GM18505 (cell line): ENCODE results near the gene KATNAL1.
"Not testable (repeated sequence)": the region's sequence is repeated elsewhere in the genome, so short reads cannot be mapped to it uniquely, and the experiment has no call there.

Experiments used
- ATAC-seq: cut with Tn5 transposase; IDR thresholded peaks from one replicate; pipeline ENCODE4 v1.9.1; 2021; ENCODE audit not compliant: unreplicated experiment
- POLR2A ChIP-seq: IDR thresholded peaks from 4 replicates; pipeline ENCODE4 v1.6.1; 2011; ENCODE audit warnings: borderline replicate concordance; ENCODE audit not compliant: insufficient read depth, insufficient read length; ENCODE audit errors: extremely low read depth

KATNAL1 gene

DNA sequence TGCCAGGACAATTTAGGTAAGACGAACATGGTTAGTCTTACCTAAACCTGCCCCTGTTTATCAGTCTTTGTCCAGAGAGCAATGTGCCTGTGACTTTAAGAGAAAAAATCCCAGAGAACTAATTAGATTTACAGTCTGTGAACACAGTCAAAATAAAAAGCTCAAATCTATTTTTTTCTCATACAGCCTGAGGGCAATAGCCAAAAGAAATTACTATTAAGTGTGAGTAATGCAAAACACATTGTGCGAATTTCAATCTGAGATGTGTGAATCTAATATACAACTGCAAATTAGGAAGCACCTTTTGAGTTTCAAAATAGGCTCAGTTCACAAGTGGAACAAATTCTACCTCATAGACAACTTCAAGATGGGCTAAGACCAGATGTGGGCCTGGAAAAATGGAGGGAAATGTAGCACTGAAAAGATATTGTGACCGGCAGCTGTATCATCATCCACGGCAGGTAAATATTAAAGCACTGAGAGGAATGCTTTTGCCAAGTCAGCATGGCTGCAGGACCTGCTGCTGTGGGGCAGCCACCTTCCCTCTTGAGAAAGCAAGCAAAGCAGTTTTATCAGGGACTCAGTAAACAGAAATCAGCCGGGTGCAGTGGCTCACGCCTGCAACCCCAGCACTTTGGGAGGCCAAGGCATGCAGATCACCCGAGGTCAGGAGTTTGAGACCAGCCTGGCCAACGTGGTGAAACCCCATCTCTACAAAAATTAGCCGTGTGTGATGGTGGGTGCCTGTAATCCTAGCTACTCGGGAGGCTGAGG, 114.8 kb downstream of the KATNAL1 start:
- TF ChIP-seq POLR2A: no peak
- no peak for ATAC-seq

DNA sequence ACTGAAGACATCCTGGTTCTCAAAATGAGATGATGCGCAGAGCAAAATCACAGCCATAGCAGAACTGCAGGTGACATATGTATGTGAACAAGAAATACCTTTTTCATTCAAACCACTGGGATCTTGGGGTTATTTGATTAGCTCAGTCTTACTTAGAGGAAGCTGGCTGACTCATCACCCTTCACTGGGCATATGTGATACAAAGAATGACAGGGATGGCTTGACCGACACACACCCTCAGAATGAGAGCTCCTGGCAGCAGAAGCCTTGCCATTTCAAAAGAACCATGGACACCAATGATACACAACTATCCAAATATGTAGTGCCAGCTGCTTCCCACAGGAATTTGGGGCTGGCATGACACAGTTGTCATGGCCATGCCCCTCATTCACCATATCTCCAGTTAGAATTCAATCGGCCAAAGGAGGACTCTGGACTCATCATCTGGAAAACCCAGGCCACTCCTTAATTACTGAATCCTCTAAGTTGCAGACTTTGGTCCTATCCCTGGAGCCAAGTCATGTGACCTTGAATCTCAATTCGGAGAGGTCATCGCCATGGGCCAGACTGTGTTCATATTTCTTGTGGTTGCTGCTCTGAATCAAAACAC, 115.8 kb downstream of the KATNAL1 start:
- no peak for ATAC-seq
- no peak for TF ChIP-seq POLR2A

DNA sequence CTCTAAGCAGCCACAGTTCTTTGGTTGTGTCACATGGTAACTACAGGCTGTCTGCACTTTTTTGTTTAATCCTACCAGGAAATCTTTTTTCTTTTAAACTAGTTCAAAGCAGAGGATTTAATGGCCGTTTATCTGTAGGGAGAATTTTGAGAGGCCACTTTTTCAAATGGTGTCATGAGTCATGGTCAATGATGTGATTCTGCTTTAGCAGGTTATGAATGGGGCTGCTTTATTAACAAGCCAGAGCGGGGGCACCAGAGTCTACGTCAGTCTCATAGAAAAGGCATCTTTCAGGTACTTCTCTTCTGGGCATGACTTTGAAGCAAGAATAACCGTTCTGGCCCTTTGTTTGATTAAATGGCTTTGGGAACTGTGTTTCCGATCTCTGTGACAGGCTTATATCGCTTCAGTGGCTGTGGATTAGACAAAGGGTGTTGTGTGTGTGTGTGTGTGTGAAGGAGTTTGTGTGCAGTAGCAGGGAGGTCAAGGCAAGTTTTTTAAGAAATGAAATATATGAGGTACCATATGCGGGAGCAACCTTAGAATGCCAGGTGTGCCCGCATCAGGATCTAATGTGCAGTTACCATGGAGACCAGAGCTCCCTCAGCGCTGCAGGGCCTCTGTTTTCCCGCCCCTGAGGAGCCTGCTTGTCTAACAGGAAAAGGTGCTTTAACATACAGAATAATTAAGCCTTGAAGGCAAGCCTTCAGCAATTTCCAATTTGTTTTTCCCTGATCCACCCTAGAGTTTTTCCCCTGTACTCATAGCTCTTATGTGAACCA, 120.5 kb downstream of the KATNAL1 start:
- no peak for TF ChIP-seq POLR2A
- no peak for ATAC-seq

DNA sequence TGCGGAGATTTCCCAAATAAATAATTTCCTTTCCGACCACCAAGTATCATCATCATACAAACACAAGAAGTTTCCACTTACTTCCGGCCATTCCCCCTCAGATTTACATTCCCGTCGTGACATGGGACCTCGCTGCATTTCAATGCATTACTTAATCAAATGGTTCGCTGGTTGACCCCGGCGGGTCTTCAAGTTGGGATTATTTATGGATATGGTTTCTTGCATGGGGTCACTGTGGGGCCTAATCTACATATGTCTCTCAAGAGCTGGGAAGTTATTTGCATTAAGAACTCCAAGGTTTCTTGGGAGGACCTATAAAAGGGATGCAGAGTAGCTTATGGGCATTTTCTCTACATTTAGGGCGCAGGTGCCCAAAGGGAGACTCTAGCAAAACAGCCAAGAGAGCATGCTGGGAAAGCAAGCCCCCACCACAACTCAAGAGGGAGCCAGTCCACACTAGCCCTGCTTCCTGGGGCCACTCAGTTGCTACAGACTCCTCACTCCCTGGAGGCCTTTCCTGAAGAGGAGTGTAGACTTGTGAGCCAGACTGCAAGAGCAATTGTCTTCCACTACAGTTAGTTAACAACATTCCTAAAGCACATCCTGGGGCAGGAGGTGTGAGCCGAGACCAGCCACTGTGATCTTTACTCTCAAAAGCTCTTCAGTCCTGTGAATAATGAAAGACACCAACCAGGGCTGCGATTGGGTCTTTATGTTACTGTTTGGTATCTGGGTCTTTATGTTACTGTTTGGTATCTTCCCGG, 125.3 kb downstream of the KATNAL1 start:
- no peak for TF ChIP-seq POLR2A

DNA sequence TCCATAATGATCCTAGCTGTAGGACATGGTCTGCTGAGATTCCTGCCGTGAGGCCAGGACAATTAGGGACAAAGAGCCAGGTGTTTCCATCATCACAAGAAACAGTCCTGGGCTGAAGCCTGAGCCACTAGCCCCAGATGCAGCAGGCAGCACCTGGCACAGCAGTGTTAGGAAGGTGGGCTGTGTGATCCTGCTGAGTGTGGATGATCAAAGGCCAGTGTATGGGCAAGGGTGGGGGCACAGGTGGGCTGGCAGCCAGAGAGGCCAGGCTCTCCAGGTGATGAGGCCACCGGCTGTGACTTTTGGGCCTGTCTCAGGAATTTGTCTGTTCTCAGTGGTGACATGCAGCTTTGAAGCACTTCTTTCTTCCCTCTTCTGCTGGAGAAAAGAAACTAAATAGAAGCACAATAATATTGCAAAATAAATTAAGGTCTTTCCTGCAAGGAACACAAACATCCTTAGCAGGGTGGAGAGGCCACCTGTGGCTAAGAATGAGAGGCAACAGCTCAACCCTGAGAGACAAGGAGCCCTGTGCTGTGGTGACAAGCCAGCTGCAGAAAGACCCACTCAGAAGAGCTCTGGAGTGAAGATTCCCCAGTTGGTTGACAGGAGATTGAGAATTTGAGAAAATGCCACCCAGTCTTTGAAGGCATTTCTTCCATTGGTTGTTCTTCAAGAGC, 127.6 kb downstream of the KATNAL1 start:
- TF ChIP-seq POLR2A: no peak
- ATAC-seq: no peak

More for the DNA sequence above, 125.3 kb downstream of the KATNAL1 start:
- ATAC-seq: no peak

DNA sequence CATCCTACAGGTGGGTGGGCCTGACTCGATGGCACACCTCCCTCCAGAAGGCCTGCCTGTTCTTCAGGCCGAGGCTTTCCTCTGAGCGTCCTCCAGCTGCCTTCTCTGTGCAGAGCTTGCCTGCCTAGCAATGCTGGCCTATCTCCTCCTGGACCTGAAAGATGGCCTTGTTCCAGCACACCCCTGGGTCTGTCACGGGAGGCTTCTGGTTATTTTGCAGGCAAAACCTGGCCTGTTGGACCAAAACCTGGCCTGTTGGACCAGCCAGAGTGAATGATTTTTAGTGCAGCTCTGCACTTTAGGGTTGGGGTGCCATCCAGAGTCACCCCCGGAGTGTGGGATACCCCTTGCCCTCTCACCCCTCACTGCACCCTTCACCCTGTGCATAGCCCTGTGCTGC, 128.4 kb downstream of the KATNAL1 start:
- TF ChIP-seq POLR2A: no peak
- ATAC-seq: no peak

DNA sequence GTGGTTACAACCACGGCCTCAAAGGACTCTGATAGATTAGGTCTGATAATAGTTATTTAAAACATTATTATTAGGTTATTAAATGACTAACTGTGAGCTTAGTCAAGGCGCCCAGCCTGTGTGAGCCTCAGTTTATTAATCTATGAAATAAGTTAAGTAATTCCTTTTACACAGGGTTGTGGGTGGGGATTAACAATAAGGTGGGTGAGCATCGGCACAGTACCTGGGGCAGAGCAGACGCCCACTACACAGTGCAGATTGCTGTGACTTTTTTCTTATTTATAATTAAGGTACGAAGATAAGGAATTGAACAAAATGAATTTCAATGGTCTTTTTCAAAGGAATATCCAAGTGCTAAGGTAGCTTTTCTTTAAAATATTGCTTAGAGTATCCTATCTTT, 132.2 kb downstream of the KATNAL1 start:
- no peak for TF ChIP-seq POLR2A
- no peak for ATAC-seq

DNA sequence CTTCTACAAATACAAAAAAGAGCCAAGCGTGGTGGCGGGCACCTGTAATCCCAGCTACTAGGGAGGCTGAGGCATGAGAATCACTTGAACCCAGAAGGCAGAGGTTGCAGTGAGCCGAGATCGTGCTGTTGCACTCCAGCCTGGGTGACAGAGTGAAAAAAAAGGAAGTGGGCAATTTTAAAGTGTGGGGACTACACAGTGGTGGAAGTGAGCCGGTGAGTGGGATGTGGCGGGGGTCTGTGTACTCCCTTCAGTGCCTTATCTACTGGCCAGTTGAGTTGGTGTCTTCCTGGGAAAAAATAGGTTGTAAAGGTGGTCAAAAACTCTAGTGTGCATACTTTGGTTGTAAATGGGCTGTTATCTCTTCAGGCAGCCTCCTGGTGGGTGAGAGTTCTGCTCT, 133.1 kb downstream of the KATNAL1 start:
- not testable (repeated sequence) for ATAC-seq

DNA sequence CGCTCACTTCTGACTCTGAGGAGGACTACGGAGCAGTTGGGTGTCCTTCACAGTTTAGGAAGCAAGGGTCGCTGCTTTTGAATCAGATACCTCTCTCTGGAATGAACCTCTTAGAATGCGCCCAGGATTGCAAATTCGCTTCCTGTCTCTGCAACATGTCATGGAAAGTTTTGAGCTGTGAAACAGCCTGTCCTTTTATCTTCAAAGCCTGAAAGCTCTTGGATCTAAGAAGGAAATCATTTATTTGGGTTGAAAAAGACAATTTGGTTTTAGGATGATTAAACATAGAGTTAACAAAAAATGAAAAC, 134.1 kb downstream of the KATNAL1 start:
- no peak for TF ChIP-seq POLR2A
- no peak for ATAC-seq

DNA sequence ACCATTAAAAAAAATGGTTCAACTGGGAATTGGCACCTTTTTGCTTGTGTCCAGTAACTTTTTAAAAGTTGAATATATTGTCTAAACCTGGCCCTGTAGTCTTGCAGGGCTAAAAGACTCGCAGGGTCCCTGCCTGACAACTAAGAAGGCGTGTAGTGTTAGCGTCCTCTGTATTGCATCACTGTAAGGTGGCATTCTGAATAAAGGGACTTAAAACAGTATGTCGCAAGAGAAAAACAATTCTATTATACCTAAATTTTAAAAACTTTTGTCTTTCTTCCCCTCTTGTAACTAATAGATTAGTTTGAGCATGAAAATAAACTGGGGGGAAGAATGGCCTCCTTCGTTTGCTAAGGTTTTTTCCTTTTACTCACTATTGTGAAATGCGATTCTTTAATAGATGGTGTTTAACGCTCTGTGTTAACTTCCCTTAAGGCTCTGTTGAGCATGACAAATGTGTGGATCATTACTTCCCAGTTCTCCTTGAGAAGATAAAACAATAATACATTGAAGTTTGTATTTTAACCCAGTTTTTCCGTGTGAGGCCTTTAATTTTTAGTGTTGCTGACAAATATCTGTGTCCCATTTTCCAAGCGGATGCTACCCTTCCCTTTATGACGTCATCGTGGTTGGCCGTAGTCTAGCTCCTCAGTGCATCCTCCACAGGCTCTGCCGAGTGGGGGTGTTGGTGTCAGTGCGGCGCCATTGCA, 134.6 kb downstream of the KATNAL1 start:
- no peak for ATAC-seq
- no peak for TF ChIP-seq POLR2A

DNA sequence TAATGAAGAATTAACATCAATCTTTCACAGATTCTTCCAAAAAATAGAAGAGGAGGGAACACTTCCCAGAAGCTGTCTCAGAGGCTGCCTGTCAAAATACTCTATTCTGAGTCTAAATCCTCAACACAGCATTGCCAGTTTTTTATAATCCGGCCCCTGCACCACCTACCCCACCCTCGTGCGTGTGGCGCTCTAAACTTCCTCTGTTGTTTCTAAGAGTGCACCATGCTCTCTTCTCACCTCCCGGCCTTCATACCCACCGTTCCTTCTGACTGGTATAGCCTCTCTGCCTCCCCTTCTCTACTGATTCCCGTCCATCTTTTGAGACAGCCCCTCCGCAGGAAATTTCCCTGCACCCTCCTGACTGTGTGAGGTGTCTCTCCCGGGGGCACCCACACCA, 136.8 kb downstream of the KATNAL1 start:
- ATAC-seq: no peak
- TF ChIP-seq POLR2A: no peak

DNA sequence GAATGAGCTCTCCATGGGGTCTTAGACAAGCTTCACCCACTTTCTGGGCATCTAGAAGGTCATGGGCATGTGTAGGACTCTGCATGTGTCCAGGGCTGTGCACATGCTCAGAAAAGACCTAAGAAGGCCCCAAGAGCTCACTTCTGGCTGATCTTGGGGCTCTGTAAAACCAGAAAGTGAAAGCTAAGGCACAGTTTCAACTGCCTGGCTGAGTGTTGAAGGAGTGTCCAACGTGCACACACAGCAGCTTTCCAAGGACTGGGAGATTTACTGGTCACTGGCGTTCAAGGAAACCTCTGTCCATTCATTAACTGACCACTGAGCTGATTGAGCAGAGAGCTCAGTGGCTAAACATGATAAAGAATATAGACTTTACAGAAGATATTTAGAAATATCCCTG, 137.9 kb downstream of the KATNAL1 start:
- no peak for ATAC-seq
- no peak for TF ChIP-seq POLR2A
